ENCODE results near the gene HSPB1. TPM values are rescaled to one million over a fixed set of nuclear protein-coding genes. Genes with fewer than 3 reads are reported as not detected.

HSPB1 gene
- total RNA-seq (ENCODE audit: low replicate concordance): 91.8 and 128 TPM in 2 replicates

DNA sequence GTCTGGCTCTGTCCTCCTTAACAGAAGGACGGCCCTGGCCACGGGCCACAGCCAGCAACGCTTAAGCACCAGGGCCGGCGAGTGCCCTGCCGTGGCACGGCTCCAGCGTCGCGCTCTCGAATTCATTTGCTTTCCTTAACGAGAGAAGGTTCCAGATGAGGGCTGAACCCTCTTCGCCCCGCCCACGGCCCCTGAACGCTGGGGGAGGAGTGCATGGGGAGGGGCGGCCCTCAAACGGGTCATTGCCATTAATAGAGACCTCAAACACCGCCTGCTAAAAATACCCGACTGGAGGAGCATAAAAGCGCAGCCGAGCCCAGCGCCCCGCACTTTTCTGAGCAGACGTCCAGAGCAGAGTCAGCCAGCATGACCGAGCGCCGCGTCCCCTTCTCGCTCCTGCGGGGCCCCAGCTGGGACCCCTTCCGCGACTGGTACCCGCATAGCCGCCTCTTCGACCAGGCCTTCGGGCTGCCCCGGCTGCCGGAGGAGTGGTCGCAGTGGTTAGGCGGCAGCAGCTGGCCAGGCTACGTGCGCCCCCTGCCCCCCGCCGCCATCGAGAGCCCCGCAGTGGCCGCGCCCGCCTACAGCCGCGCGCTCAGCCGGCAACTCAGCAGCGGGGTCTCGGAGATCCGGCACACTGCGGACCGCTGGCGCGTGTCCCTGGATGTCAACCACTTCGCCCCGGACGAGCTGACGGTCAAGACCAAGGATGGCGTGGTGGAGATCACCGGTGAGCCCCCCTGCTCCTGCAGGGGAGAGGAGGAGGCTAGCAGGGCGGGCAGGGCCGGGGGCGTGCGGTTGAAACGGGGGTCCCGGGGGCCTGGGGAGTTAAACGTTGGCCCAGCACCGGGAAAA lies at the start of gene HSPB1:
HSPB1 (plus strand) TSS at position 327 of the 855 bp plus-strand sequence; CDS start at position 367, 40 bp downstream.
- TF ChIP-seq, protein P1, sequence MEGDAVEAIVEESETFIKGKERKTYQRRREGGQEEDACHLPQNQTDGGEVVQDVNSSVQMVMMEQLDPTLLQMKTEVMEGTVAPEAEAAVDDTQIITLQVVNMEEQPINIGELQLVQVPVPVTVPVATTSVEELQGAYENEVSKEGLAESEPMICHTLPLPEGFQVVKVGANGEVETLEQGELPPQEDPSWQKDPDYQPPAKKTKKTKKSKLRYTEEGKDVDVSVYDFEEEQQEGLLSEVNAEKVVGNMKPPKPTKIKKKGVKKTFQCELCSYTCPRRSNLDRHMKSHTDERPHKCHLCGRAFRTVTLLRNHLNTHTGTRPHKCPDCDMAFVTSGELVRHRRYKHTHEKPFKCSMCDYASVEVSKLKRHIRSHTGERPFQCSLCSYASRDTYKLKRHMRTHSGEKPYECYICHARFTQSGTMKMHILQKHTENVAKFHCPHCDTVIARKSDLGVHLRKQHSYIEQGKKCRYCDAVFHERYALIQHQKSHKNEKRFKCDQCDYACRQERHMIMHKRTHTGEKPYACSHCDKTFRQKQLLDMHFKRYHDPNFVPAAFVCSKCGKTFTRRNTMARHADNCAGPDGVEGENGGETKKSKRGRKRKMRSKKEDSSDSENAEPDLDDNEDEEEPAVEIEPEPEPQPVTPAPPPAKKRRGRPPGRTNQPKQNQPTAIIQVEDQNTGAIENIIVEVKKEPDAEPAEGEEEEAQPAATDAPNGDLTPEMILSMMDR (IDR thresholded peaks at IDR 0.05; ENCODE audit: insufficient read depth, low read length): no peak
- H3K4me3 ChIP-seq (ENCODE audit: low read depth, low read length): peak within 1 kb of the TSS; percentile 88

DNA sequence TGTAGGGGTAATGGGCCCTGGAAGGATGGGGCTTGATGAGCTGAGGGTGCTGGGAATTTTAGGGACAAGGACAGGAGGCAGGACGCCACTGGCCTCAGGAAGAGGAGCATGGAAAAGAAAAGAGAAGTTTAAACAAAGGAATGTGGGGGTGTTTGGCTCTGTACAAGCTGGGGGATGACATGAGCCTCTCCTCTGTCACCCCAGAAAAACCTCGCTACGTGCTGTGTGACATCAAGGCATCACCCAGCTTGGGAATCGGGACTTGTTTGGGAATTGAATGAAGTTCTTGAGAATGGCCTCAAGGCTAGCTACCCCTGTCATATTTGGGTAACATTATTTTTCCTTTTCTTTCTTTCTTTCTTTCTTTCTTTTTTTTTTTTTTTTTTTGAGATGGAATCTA lies 47.7 kb upstream of the HSPB1 start:
- H3K4me3 ChIP-seq (ENCODE audit: low read depth, low read length): no peak overlapping the region
- TF ChIP-seq, protein P1 (IDR thresholded peaks at IDR 0.05; ENCODE audit: insufficient read depth, low read length): no peak
- DNase-seq (ENCODE audit: low read depth): no peak

More for the DNA sequence above, at the start of gene HSPB1:
- peak; percentile 91 for DNase-seq (ENCODE audit: low read depth)

DNA sequence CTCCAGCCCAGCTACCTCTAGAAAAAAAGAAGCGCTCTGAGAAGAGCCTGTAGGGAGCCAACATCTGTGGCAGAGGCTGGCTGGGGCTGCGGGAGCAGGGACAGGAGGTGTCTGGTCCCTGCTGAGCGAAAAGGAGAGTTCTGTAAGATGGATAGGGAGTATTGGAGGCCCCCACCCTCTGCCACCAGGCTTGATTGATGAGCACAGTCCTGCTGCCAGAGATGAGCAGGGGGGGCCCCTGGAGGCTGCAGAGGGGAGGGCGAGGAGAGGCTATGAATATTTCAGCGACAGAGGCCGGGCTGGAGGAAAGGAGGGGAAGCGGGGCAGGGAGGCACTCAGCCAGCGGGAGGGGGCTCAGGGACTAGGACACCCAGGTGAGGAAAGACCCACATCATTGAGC lies 44.5 kb upstream of the HSPB1 start:
- DNase-seq (ENCODE audit: low read depth): no peak
- no peak overlapping the region for H3K4me3 ChIP-seq (ENCODE audit: low read depth, low read length)
- TF ChIP-seq, protein P1 (IDR thresholded peaks at IDR 0.05; ENCODE audit: insufficient read depth, low read length): no peak

DNA sequence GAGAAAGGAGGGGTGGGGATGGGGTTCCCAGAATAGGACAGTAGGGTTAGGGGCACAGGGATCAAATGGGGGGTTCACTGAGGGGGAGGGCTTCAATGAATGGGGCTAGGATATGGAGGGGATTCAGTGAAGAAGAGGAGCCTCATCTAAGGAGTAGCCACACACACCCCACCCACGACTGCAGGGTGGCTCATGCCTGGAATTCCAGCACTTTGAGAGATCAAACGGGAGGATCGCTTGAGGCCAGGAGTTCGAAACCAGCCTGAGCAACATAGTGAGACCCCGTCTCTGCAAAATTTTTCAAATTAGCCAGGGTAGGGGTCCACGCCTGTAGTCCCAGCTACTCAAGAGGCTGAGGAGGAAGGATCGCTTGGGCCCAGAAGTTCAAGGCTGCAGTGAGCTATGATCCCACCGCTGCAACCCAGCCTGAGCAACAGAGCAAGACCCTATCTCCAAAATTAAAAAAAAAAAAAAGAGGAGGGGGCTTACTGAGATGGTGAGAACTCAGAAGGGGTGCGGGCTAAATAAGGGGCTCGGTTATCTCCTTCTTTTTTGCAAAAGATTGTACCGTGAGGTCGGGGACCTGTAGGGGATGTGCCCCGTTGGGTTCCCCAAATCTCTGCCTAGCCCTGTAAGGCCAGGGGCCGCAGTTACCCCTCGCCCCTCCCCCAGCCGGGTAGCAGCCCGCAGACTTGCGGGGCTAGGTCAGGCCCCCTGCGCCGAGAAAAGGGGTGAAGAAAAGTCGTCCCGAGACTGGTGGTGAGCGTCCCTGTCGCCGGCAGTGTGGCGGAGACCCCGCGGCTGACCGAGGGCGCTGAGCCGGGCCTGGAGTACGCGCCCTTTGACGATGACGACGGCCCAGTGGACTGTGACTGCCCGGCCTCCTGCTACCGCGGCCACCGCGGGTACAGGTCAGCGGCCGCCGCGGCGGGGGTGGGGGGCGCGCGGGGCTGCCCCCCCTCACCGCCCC lies 43.1 kb upstream of the HSPB1 start:
- no peak for DNase-seq (ENCODE audit: low read depth)
- H3K4me3 ChIP-seq (ENCODE audit: low read depth, low read length): no peak overlapping the region
- TF ChIP-seq, protein P1 (IDR thresholded peaks at IDR 0.05; ENCODE audit: insufficient read depth, low read length): no peak

DNA sequence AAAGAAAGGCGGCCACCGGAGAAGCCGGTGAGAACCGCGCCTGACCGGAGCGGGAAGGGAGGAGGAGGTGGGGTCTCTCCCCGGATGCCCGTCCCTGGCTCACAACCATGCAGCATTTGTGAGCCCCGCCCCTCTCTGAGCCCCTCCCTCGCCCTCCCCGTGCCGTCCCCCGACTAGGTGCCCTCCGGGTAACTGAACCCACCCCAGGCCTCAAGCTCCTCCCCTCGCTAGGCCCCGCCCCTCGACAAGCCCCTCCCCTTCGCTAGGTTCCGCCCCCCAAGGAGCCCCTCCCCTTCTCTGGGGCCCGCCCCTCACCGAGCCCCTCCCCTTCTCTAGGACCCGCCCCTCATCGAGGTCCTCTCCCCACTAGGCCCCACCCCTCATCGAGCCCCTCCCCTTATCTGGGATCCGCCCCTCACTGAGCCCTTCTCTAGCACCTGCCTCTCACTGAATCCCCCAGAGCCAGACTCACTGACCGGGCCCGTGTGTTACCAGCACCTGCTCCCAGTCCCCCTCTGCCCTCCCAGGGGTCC lies 42.2 kb upstream of the HSPB1 start:
- H3K4me3 ChIP-seq (ENCODE audit: low read depth, low read length): no peak overlapping the region
- DNase-seq (ENCODE audit: low read depth): no peak
- TF ChIP-seq, protein P1 (IDR thresholded peaks at IDR 0.05; ENCODE audit: insufficient read depth, low read length): no peak

GRCh38 chr7:76261329-76261728 lies 41.1 kb upstream of the HSPB1 start:
- no peak for DNase-seq (ENCODE audit: low read depth)
- TF ChIP-seq, protein P1 (IDR thresholded peaks at IDR 0.05; ENCODE audit: insufficient read depth, low read length): no peak
- no peak overlapping the region for H3K4me3 ChIP-seq (ENCODE audit: low read depth, low read length)

All from fibroblast of the aortic adventitia (primary cell).